OCI-M2 (cell line): ENCODE measurements around the gene NRN1.

Experiments
- DNase-seq: peaks from one replicate; lab custom pipeline; 2025; ENCODE audit not compliant: unreplicated experiment; lab: John Stamatoyannopoulos, UW

The NRN1 gene

DNA sequence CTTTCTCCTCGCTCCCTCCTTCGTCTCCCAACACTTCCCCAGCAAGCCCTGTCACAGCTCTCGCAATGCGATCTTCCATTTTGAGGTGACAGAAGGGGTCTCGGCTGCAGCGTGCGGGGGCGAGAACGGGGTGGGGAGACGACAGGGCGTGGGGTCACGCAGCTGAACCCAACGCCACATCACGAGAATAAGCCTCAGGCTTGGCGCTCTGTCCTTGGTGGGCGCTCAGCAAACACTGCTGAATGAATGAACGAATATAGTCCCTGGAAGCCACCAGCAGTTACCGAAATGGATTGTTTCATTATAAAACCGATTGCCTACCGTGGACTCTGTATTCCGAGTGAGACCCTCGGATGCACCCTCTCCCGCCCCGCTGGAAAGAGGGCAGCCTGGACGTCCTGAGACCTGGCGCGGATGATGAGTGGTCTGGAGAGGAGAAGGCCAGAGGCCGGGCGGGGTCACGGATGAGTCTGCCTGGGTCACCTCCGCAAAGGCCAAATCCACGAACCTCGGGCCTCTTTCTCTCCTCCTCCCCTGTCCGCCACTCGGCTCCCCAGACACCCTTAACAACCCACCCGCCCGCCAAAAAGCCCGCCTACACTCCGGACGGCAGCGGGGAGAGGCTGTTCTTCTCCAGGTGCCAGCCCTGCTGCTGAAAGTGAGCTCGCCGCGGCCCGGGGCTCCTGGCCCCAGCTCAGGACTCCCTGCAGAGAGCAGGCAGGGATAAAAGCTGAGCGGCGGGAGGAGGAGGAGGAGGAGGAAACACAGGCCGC lies 3.7 kb downstream of the NRN1 start:
- no peak for DNase-seq

GRCh38 chr6:6002005-6002847 lies 4.5 kb downstream of the NRN1 start:
- no peak for DNase-seq

GRCh38 chr6:6001443-6001842 lies 5.3 kb downstream of the NRN1 start:
- DNase-seq: no peak

DNA sequence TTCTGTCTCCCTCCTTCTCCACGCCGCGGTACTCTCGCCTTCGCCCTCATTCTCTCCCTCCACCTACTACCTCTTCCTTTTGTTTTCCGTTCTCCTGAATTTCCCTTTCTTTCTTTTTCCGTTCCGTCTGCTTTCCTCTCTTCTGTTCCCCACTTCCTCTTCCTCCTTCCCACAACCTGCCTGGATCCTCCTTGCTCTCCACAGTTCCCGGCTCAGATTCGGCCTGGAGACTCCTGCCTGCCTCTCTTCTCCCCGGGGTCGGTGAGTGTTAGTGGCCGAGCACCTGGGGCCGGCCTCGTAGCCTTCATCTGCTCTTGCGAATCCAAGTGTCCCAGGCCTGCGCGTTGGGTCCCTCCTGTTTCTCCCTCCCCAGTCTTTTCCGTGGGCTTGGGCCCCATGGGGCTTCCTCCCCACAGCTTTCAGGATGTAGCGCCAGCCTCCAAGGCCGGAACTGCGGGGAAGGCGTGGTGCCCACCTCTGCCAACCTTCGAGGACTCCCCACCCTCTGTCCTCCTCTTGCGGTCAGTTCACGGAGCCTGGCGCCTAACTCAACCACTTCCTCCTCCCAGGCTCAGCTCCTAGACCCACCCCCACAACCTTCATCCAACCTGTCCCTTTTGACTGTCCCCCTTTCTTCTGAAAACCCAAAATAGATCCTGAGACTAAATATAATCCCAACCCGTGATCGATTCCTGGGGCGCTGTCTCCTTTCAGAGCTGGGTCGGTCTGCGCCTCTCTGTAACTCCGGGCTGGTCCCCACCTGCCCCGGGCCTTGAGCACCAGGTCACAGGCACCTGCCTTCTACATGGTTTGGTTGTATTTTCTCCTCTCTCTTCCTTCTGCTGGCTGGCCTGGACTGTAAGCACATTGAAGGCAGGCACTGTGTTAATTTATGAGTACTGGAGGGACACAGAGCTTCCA lies 6.8 kb downstream of the NRN1 start:
- no peak for DNase-seq

GRCh38 chr6:5998711-5999687 lies 7.7 kb downstream of the NRN1 start:
- no peak for DNase-seq

DNA sequence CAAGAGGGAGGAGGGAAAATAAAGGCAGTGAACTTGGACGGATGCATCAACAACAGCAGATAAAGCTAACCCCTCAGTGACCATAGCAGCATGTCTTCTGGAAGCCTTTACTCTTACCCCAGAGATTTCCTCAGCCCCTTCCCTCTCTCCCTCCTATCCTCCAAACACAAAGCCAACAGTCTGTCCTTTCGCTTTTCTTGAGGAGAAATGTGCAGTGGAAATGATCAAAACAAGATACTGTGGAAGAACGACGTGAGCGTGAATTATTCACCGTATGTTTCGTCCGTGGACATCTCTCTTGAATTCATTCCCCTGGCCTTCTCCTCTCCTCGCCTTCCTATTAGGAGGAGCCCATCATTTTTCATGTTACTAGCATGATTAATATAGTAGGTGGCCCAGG lies 8.5 kb downstream of the NRN1 start:
- DNase-seq: no peak

GRCh38 chr6:5997420-5997987 lies 9.2 kb downstream of the NRN1 start:
- DNase-seq: no peak

DNA sequence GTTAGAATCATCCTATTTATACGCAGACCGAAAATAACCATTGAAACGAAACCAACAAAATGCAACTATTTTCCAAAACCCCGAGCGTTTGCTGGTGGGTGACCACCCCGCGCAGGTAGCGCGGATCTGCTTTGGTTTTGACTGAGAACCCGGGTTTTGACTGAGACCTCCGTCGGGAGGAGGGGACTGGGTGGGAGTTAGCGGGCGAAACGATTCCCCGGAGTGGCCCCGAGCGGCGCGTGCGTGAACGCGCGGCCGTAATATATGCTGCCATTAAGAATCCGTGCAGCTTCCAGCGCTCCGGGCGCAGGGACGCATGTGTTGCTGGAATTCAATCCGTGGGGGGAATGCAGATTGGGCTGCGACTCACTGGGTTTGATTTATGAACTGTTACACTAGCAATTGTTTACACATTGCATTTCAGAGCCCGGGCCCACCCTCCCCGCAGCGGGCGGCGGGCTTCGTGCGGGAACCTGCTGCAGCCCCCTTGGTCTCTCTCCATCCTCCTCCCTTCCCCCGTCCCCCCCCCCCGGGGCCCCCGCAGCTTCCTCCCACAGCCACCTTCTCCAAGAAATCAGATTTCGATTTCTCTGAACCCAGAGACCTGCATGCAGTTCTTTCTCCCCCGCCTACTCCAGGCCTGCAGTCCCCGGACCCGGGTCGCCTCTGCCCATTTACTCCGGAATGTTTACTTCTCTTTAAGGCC lies 9.9 kb downstream of the NRN1 start:
- DNase-seq: no peak

DNA sequence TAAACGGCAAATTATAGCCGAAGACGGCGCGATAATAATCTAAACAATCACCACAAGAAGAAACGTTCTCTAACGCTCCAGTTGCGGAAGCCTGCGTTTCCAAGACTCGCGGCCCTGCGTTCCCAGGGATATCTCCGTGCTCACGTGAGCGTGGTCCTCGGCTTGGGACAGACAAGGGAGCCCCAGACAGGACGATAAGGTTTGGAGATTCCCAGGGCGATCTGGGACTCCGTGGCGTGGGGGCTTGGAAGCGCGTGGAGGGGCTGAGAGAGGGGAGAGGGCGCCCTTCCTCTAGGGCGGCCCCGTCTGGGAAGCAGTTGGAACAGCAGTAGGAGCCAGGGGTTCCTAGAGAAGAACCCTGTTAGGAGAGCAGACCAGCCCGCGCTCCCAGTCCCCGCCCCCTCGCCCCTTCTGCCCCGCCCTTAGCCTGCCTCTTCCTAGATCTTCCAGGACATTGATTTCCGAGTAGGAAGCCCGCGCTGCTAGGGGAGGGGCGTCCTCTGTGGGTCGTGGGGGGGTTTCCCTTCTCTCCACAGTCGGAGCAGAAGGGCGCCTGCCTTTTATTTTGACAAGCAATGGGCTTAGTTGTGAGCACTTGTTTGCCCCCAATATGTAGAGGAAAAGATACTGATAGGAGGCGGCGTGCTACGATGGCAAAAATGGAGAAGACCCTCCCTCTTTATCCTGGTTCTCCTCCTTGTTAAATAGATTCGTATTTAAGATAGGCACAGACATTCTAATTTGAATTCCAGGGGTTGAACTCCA lies 10.6 kb downstream of the NRN1 start:
- DNase-seq: no peak

DNA sequence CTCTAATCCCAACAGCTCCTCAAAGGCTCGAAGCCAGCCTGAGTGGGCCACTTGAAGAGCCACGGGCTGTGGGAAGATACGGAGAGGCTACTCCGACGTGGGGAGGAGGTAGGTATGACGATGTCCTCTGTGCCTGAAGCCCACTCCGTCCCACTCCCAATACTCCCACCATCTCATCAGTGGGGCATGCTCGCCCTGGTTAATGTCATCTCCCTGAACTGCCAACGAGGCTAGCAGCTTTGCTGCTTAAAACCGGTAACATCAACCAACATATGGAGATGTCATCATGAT lies 11.1 kb downstream of the NRN1 start:
- DNase-seq: no peak

DNA sequence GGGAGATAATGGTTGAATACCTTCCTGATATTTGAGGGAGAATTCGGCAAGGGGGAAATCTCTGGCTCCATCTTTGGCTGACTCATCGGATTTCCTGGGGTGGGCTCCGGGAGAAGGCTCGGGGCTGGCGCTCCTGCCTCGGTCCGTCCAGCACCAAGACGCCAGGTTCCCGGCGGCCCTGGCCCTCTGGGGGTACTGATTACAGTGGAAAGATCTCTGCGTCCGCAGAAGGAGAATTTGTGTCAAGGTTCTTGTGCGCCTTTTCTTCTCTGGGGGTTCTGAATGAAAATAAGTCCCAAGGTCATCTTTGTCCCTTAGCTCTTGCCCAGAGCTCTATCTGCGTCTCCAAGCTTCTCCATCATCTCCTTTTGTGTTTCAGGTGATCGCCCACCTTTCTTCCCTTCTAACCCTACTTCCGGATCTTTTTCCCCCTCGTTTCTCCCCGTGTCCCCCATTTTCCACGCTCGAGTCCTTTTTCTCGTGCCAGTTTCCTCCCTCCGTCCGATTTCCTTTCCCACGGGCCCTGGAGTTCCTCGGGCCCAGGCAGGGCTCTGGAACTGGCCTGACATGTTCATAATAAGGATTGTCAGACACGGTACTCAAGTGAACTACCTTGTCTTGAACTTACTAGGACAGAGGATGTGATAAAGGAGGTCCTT lies 11.6 kb downstream of the NRN1 start:
- DNase-seq: no peak

DNA sequence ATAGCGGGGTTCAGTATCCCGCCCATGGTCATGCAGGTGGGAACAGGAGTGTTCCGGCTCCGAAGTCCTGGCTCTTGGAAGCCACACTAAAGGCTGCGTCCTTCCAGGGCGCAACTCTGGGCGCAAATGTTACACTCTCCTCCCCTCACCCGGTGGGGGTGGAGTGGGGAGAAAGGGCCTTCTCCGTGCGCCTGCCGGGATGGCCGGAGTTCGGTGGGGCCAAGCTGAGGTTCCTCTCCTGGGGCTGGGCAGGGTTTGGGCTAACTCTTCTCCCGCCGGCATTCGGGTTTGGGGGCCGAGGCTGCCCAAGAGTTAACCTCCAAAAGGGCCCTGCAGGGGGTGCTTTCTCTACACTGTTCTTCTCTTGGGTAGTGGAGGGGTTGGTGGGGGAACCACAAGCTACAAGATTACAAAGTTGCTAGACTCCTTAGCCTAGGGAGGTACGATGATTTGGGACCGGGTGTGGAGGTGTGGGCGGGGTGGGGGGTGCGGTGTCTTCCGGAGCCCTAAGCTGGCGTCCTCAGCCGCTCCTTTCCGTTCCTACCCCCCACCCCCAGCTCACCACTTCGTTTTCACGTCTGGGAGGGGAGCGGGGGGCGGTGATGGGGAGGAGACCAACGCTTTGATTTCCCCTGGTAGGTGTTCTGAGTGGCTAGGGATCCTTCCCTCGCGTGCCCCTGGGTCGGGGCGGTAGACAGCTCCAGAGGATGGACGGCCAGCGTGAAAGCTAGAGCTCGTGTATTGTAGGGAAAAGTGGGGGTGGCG lies 12.3 kb downstream of the NRN1 start:
- no peak for DNase-seq

DNA sequence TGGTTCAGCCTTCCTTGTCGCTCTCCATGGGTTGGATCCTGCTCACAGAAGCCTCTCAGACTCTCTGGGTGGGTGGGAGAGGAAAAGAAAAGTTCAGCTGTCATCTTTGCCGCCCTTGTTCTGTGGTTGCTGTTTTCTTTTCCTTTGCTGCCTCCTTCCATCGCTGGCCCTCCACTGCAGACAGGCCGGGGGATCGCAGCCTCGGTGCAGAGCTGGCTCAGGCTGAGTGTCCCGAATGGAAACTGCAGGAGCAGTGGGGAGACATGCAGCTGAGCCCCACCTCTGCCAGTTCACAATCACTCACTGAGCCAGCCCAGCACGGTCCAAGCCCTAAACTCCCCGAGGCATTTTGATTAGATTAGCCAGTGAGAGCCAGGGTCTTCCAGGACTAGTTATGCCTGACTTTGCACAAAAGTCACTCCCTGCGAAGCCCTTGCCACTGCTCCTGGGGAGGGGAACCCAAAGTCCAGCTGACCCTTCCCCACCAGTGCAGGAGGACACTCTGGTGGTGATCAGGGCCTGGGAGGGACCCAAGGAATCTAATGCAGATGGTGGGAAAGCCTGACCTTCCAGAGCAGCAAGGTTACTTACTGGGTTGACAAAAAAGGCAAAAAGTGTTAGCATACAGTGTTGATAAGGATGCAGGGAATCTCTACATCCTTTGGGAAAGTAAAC lies 14.0 kb downstream of the NRN1 start:
- DNase-seq: no peak

GRCh38 chr6:5990786-5991185 lies 15.9 kb downstream of the NRN1 start:
- no peak for DNase-seq

DNA sequence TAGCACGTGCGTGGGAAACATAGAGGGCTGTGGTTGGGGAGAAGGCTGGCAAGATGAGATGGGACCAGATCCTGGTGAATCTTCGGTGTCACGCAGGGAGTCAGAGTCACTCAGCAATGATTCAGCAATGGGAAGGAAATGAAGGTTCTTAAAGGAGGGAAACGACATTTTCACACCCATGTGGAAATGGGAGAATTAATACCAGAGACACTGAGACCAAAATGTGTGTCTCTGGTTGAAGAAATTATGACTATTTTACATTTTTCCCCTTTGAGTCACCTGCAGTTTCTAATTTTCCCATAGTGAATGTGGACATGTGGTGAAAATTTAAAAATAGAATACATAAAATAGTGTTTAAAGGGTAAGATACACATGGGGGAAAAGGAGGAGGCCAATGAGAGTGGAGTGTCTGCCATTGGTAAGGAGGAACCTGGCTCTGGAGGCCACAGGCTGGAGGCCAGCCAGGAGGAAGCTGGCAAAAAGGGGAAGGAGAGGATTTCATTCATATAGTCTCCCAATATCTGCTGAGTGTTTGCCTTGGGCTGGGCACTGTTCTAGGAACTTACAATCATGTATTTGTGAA lies 17.5 kb downstream of the NRN1 start:
- no peak for DNase-seq

GRCh38 chr6:5986861-5987260 lies 19.9 kb downstream of the NRN1 start:
- no peak for DNase-seq
